Body of pancreas (tissue), 4 donors: Measurements from ENCODE around the gene LRP1.

Source experiments
- POLR2A ChIP-seq, 3 donors: fragments of 450-650 bp; IDR thresholded peaks; one replicate each; pipeline ENCODE4 v1.6.1; 2016; ENCODE audit warnings: antibody characterized with exemption in 3 of 3, mild to moderate bottlenecking in 2 of 3
- TF ChIP-seq, protein P1 (sequence below), 7 experiments: fragments of 450-650 bp in 4 of 7; fragments of 200-600 bp in 3 of 7; sonication (generic) in 3 of 7; IDR thresholded peaks; one replicate each; pipeline ENCODE4 v1.5.1; 2016 to 2019; ENCODE audit warnings: antibody characterized with exemption in 7 of 7

DNA sequence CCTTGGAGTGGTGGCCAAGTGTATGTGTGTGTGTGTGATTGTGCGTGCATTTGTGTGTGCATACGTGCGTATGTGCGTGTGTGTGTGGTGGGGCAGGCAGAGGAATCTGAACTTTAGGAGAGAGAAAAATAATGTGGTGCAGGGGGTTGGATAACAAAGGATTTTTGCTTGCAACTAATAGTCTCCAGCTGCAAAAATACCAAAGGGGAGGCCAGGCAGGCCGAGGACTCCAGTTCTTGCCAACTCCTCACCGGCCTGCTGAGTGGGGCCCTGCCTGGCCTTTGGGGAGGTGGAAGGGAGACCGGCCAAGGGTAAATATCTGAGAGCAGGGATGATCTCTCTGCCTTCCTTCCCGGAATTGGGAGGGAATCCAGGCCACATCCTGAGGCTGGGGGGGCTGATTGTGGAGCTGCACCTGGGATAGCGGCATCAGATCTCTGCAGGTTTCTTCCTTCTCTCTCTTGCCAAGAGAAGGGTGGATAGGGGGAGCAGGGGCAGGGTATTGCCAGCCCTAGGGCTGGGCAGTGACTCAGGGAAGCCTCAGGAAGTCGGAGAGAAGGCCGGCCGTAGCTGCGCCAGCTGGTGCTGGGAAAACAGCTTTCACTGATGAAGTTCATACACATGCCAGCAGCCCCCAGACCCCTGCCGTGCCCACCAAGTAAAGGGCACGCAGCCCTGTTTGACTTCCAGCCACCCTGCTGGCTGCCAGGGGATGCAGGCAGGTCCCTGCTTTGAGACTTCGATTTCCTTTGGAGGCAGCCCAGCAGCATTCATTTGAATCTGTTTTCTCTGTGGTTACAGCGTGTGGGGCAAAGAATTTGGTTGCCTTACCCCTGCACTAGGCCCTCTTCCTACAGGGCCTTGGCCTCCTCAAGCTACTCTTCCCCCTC lies 23.7 kb downstream of the LRP1 start:
- TF ChIP-seq, protein P1, sequence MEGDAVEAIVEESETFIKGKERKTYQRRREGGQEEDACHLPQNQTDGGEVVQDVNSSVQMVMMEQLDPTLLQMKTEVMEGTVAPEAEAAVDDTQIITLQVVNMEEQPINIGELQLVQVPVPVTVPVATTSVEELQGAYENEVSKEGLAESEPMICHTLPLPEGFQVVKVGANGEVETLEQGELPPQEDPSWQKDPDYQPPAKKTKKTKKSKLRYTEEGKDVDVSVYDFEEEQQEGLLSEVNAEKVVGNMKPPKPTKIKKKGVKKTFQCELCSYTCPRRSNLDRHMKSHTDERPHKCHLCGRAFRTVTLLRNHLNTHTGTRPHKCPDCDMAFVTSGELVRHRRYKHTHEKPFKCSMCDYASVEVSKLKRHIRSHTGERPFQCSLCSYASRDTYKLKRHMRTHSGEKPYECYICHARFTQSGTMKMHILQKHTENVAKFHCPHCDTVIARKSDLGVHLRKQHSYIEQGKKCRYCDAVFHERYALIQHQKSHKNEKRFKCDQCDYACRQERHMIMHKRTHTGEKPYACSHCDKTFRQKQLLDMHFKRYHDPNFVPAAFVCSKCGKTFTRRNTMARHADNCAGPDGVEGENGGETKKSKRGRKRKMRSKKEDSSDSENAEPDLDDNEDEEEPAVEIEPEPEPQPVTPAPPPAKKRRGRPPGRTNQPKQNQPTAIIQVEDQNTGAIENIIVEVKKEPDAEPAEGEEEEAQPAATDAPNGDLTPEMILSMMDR (IDR thresholded peaks at IDR 0.05), result no peak
- no peak for TF ChIP-seq POLR2A (IDR thresholded peaks at IDR 0.05)
